ENCODE measurements around the gene DLGAP1. TPM values are rescaled to one million over a fixed set of nuclear protein-coding genes. Genes with fewer than 3 reads are reported as not detected.

DLGAP1 gene
- polyA plus RNA-seq, 1 donor from 2014 or later: 4.5 TPM

DNA sequence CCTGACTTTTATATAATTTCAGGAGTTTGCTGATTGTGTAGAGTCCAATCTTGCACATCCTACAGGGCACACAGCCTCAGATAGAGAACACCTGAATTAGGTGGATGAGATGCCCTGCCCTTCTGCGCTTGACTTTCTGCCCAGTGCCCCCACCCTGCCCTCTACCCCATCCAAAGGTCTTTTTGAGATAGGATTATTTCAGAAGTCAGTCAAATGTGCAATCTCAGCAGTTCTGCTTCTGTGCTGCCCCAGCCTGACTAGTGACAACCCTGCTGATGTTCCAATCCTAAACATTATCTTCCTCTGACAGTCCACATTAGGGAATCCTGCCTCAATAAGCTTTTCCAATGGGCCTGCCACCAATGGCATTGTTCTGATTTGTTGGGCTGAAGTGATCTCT lies 593.6 kb downstream of the DLGAP1 start:
- Histone ChIP-seq H3K9me2 (ENCODE audit: insufficient read depth, low read length) (no peaks in the 10 kb centered on the region), H3K9ac (ENCODE audit: low read length) (no peak overlapping the region), H3K9me3 (ENCODE audit: low read length) (no peaks in the 10 kb centered on the region), H3K27me3 (ENCODE audit: insufficient read depth, low read depth, low read length) (no peaks in the 10 kb centered on the region), H3F3A (ENCODE audit: insufficient read depth, low read length, poor library complexity, severe bottlenecking) (no peaks in the 10 kb centered on the region), H2AFZ (ENCODE audit: low read depth, low read length) (no peak overlapping the region), H3K4me3 (ENCODE audit: low read length) (no peak overlapping the region), H3K36me3 (ENCODE audit: insufficient read depth, low read length) (no peaks in the 10 kb centered on the region), H3K27ac (ENCODE audit: low read length) (no peak overlapping the region), H3K4me2 (ENCODE audit: low read length) (no peak overlapping the region), H3K79me2 (replicated peaks; ENCODE audit: insufficient read depth, low read length) (no peaks in the 10 kb centered on the region), H4K20me1 (ENCODE audit: insufficient read depth) (no peaks in the 10 kb centered on the region)
- TF ChIP-seq, protein P1, sequence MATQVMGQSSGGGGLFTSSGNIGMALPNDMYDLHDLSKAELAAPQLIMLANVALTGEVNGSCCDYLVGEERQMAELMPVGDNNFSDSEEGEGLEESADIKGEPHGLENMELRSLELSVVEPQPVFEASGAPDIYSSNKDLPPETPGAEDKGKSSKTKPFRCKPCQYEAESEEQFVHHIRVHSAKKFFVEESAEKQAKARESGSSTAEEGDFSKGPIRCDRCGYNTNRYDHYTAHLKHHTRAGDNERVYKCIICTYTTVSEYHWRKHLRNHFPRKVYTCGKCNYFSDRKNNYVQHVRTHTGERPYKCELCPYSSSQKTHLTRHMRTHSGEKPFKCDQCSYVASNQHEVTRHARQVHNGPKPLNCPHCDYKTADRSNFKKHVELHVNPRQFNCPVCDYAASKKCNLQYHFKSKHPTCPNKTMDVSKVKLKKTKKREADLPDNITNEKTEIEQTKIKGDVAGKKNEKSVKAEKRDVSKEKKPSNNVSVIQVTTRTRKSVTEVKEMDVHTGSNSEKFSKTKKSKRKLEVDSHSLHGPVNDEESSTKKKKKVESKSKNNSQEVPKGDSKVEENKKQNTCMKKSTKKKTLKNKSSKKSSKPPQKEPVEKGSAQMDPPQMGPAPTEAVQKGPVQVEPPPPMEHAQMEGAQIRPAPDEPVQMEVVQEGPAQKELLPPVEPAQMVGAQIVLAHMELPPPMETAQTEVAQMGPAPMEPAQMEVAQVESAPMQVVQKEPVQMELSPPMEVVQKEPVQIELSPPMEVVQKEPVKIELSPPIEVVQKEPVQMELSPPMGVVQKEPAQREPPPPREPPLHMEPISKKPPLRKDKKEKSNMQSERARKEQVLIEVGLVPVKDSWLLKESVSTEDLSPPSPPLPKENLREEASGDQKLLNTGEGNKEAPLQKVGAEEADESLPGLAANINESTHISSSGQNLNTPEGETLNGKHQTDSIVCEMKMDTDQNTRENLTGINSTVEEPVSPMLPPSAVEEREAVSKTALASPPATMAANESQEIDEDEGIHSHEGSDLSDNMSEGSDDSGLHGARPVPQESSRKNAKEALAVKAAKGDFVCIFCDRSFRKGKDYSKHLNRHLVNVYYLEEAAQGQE (IDR thresholded peaks at IDR 0.05; ENCODE audit: borderline replicate concordance): no peak
- TF ChIP-seq EP300 (conservative IDR thresholded peaks at IDR 0.05; ENCODE audit: poor library complexity, severe bottlenecking): no peak
- TF ChIP-seq, protein P2, sequence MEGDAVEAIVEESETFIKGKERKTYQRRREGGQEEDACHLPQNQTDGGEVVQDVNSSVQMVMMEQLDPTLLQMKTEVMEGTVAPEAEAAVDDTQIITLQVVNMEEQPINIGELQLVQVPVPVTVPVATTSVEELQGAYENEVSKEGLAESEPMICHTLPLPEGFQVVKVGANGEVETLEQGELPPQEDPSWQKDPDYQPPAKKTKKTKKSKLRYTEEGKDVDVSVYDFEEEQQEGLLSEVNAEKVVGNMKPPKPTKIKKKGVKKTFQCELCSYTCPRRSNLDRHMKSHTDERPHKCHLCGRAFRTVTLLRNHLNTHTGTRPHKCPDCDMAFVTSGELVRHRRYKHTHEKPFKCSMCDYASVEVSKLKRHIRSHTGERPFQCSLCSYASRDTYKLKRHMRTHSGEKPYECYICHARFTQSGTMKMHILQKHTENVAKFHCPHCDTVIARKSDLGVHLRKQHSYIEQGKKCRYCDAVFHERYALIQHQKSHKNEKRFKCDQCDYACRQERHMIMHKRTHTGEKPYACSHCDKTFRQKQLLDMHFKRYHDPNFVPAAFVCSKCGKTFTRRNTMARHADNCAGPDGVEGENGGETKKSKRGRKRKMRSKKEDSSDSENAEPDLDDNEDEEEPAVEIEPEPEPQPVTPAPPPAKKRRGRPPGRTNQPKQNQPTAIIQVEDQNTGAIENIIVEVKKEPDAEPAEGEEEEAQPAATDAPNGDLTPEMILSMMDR (IDR thresholded peaks at IDR 0.05; ENCODE audit: poor library complexity, severe bottlenecking): no peak
- no peak for TF ChIP-seq MXI1 (conservative IDR thresholded peaks at IDR 0.05; ENCODE audit: poor library complexity, severe bottlenecking)
- TF ChIP-seq EZH2 (IDR thresholded peaks at IDR 0.05; ENCODE audit: borderline replicate concordance, insufficient read depth, low read length, poor library complexity, severe bottlenecking): no peak
- TF ChIP-seq POLR2AphosphoS5 (IDR thresholded peaks at IDR 0.05): no peak
- TF ChIP-seq TAF1 (IDR thresholded peaks at IDR 0.05; ENCODE audit: low read depth): no peak
- no peak for TF ChIP-seq RAD21 (conservative IDR thresholded peaks at IDR 0.05)
- TF ChIP-seq SMC3 (conservative IDR thresholded peaks at IDR 0.05; ENCODE audit: poor library complexity): no peak

DNA sequence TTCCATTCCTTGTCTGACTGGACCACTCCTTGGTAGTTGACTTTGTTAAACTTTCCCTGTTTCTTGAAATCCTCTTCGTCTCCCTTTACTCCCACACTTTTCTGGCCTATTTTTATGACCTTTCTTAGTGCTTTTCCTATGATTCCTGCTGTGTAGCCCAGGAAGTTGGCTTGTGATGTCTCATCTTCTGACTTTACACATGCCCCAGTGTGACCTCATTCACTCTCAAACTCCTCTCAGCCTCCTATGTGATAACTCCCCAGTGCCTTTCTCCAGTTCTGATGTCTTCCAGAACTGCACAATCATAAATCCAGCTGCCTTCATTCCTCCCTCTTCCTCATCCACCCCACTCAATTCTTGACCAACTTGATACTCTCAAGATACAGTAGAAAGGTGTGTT lies 597.6 kb downstream of the DLGAP1 start:
- Histone ChIP-seq H3K4me2 (ENCODE audit: low read length) (no peak overlapping the region), H3K4me3 (ENCODE audit: low read length) (no peak overlapping the region), H3F3A (ENCODE audit: insufficient read depth, low read length, poor library complexity, severe bottlenecking) (no peaks in the 10 kb centered on the region), H3K79me2 (replicated peaks; ENCODE audit: insufficient read depth, low read length) (no peaks in the 10 kb centered on the region), H3K27ac (ENCODE audit: low read length) (no peak overlapping the region), H3K9me3 (ENCODE audit: low read length) (peaks cover 3% of the 10 kb centered on the region), H3K9me2 (ENCODE audit: insufficient read depth, low read length) (no peaks in the 10 kb centered on the region), H3K27me3 (ENCODE audit: insufficient read depth, low read depth, low read length) (no peaks in the 10 kb centered on the region), H2AFZ (ENCODE audit: low read depth, low read length) (no peak overlapping the region), H3K9ac (ENCODE audit: low read length) (no peak overlapping the region), H4K20me1 (ENCODE audit: insufficient read depth) (no peaks in the 10 kb centered on the region), H3K36me3 (ENCODE audit: insufficient read depth, low read length) (no peaks in the 10 kb centered on the region)
- TF ChIP-seq EZH2 (IDR thresholded peaks at IDR 0.05; ENCODE audit: borderline replicate concordance, insufficient read depth, low read length, poor library complexity, severe bottlenecking): no peak
- TF ChIP-seq RAD21 (conservative IDR thresholded peaks at IDR 0.05): no peak
- TF ChIP-seq POLR2AphosphoS5 (IDR thresholded peaks at IDR 0.05): no peak
- TF ChIP-seq, protein P1 (IDR thresholded peaks at IDR 0.05; ENCODE audit: borderline replicate concordance): no peak
- no peak for TF ChIP-seq TAF1 (IDR thresholded peaks at IDR 0.05; ENCODE audit: low read depth)
- TF ChIP-seq EP300 (conservative IDR thresholded peaks at IDR 0.05; ENCODE audit: poor library complexity, severe bottlenecking): no peak
- no peak for TF ChIP-seq MXI1 (conservative IDR thresholded peaks at IDR 0.05; ENCODE audit: poor library complexity, severe bottlenecking)
- TF ChIP-seq, protein P2 (IDR thresholded peaks at IDR 0.05; ENCODE audit: poor library complexity, severe bottlenecking): no peak
- no peak for TF ChIP-seq SMC3 (conservative IDR thresholded peaks at IDR 0.05; ENCODE audit: poor library complexity)

Data from neural cell (in vitro differentiated cells).